ENCODE data around the gene DPT. TPM values are rescaled to one million over a fixed set of nuclear protein-coding genes. Genes with fewer than 3 reads are reported as not detected.

Gene DPT
- total and polyA plus RNA-seq, 10 of the 15 experiments (the other 5 are each of a cell fraction or from before 2014, with no cell fraction given): 0.05 to 0.10 TPM; not detected in 8

GRCh38 chr1:168755800-168756418 lies 26.9 kb upstream of the DPT start:
- SMC1A ChIA-PET (ENCODE audit: uncharacterized antibody, unreplicated experiment): interaction anchor here (0.8 to 2.3 kb wide), 4 partner anchors 12 to 37 kb away, joined by 3 to 5 read pairs (median 4); no protein-coding TSS in a partner anchor
- no TSS peak for BruUV-seq (replicated peaks)
- POLR2A ChIA-PET: no interaction called here
- Histone ChIP-seq H3K4me1 (ENCODE audit: control insufficient read depth, insufficient read depth, low read length) (no peaks in the 10 kb centered on the region), H3K27me3 (replicated peaks in 1 of 2; ENCODE audit: control insufficient read depth in 2 of 2, insufficient read depth in 2 of 2, low read length in 1 of 2) (no peaks in the 10 kb centered on the region), H3K27ac (ENCODE audit: control insufficient read depth, insufficient read depth) (no peak overlapping the region), H2AFZ (ENCODE audit: control insufficient read depth, low read depth, low read length) (no peak overlapping the region), H4K20me1 (ENCODE audit: control insufficient read depth, insufficient read depth) (no peaks in the 10 kb centered on the region), H3K36me3 (ENCODE audit: control insufficient read depth in 2 of 2, insufficient read depth in 2 of 2, low read length in 1 of 2) (no peaks in the 10 kb centered on the region), H3K4me3 (no peak overlapping the region), H3K79me2 (ENCODE audit: control insufficient read depth, insufficient read depth, low read length) (no peaks in the 10 kb centered on the region), H3K4me2 (ENCODE audit: control insufficient read depth, insufficient read depth) (no peak overlapping the region), H3K9me3 (replicated peaks; ENCODE audit: control insufficient read depth, insufficient read depth, low read length) (no peaks in the 10 kb centered on the region; the same call in 2 of the 3 replicates), H3K9ac (ENCODE audit: control insufficient read depth, insufficient read depth, low read length) (no peak overlapping the region)
- in situ Hi-C loops (cut with MboI) (no loop called here), intact Hi-C loops (cut with micrococcal nuclease; ENCODE audit: unreplicated experiment) (no loop called here)
- 12% methylated on average over 5 of the region's 5 CpGs for WGBS (ENCODE audit: insufficient coverage, insufficient replicate concordance, low lambda C conversion rate, missing lambda C conversion rate)
- RAD21 ChIA-PET (ENCODE audit: unreplicated experiment): interaction anchor here (0.7 to 1.3 kb wide), 3 partner anchors 16 to 254 kb away, joined by 3 to 4 read pairs (median 3); no protein-coding TSS in a partner anchor
- TF ChIP-seq CHD2 (IDR thresholded peaks at IDR 0.05; ENCODE audit: borderline replicate concordance, low read depth, low read length) (no peak), MEF2B (IDR thresholded peaks at IDR 0.05; ENCODE audit: partially characterized antibody, poor library complexity, severe bottlenecking) (peak; percentile 65)
- ATAC-seq: no peak
- FAIRE-seq: no peak
- DNase-seq (ENCODE audit: low read depth, low spot score): no peak
- CTCF ChIA-PET: interaction anchor here (1.1 to 1.9 kb wide), 4 partner anchors 58 to 353 kb away, joined by 3 to 5 read pairs (median 4); no protein-coding TSS in a partner anchor

GRCh38 chr1:168752171-168752832 lies 23.3 kb upstream of the DPT start:
- SMC1A ChIA-PET (ENCODE audit: uncharacterized antibody, unreplicated experiment): interaction anchor here (0.8 to 2.6 kb wide), 2 partner anchors 11 to 15 kb away, joined by 3 to 6 read pairs; no protein-coding TSS in a partner anchor
- in situ Hi-C loops (cut with MboI) (no loop called here), intact Hi-C loops (cut with micrococcal nuclease; ENCODE audit: unreplicated experiment) (no loop called here)
- H3K4me2 ChIP-seq (ENCODE audit: control insufficient read depth, insufficient read depth): no peak overlapping the region
- no peaks in the 10 kb centered on the region for H4K20me1 ChIP-seq (ENCODE audit: control insufficient read depth, insufficient read depth)
- H3K9ac ChIP-seq (ENCODE audit: control insufficient read depth, insufficient read depth, low read length): no peak overlapping the region
- RAD21 ChIA-PET (ENCODE audit: unreplicated experiment): no interaction called here
- H3K27me3 ChIP-seq (replicated peaks in 1 of 2; ENCODE audit: control insufficient read depth in 2 of 2, insufficient read depth in 2 of 2, low read length in 1 of 2): no peaks in the 10 kb centered on the region
- H3K4me3 ChIP-seq: no peak overlapping the region
- H3K79me2 ChIP-seq (ENCODE audit: control insufficient read depth, insufficient read depth, low read length): no peaks in the 10 kb centered on the region
- no peaks in the 10 kb centered on the region for H3K36me3 ChIP-seq (ENCODE audit: control insufficient read depth in 2 of 2, insufficient read depth in 2 of 2, low read length in 1 of 2)
- H2AFZ ChIP-seq (ENCODE audit: control insufficient read depth, low read depth, low read length): no peak overlapping the region
- no peak for DNase-seq (ENCODE audit: low read depth, low spot score)
- WGBS (ENCODE audit: insufficient coverage, insufficient replicate concordance, low lambda C conversion rate, missing lambda C conversion rate): 16% methylated on average over 8 of the region's 8 CpGs
- H3K27ac ChIP-seq (ENCODE audit: control insufficient read depth, insufficient read depth): no peak overlapping the region
- CTCF ChIA-PET: interaction anchor here (0.9 to 1.4 kb wide), 4 partner anchors 12 to 596 kb away, joined by 3 to 5 read pairs (median 4); no protein-coding TSS in a partner anchor
- no TSS peak for BruUV-seq (replicated peaks)
- no peaks in the 10 kb centered on the region for H3K9me3 ChIP-seq (replicated peaks; ENCODE audit: control insufficient read depth, insufficient read depth, low read length)
- POLR2A ChIA-PET: no interaction called here
- ATAC-seq: no peak
- H3K4me1 ChIP-seq (ENCODE audit: control insufficient read depth, insufficient read depth, low read length): no peaks in the 10 kb centered on the region
- no peak for FAIRE-seq
- TF ChIP-seq ZNF384 (IDR thresholded peaks at IDR 0.05; ENCODE audit: borderline replicate concordance, low read depth, low read length) (no peak), ETV6 (conservative IDR thresholded peaks at IDR 0.05 in 1 of 2, IDR thresholded peaks at IDR 0.05 in 1 of 2; ENCODE audit: borderline replicate concordance in 1 of 2, low read depth in 1 of 2) (no peak), RELA (IDR thresholded peaks at IDR 0.05; ENCODE audit: borderline replicate concordance, partially characterized antibody) (no peak), RUNX3 (IDR thresholded peaks at IDR 0.05; ENCODE audit: low read length) (no peak), YBX1 (IDR thresholded peaks at IDR 0.05) (no peak)
